Mesodermal cell (in vitro differentiated cells): ENCODE measurements around the gene SIM2.

Experiments used
- H3K27ac ChIP-seq: 2 replicates; pipeline ENCODE4 v1.7.0; 2013; ENCODE audit warnings: mild to moderate bottlenecking, low read depth, low read length, moderate library complexity; ENCODE audit not compliant: severe bottlenecking
- H3K36me3 ChIP-seq: 2 replicates; pipeline ENCODE4 v1.7.1; 2013; ENCODE audit warnings: mild to moderate bottlenecking, low read length, moderate library complexity; ENCODE audit not compliant: control insufficient read depth, insufficient read depth
- H3K4me1 ChIP-seq: one replicate; pipeline ENCODE4 v1.7.1; 2013; ENCODE audit warnings: mild to moderate bottlenecking, low read length; ENCODE audit not compliant: insufficient read depth, control insufficient read depth, poor library complexity, severe bottlenecking
- H3K4me3 ChIP-seq: 2 replicates; pipeline ENCODE4 v1.7.0; 2013; ENCODE audit warnings: low read length, control low read depth, mild to moderate bottlenecking; ENCODE audit not compliant: insufficient read depth, poor library complexity, severe bottlenecking; ENCODE audit errors: extremely low read depth
- H3K9me3 ChIP-seq: 2 replicates; pipeline ENCODE4 v1.7.1; 2013; ENCODE audit warnings: mild to moderate bottlenecking, low read length, moderate library complexity; ENCODE audit not compliant: control insufficient read depth
- WGBS, 2 experiments: methylation state at CpG; one replicate each; pipeline ENCODE4 v1.1.5; 2013; ENCODE audit warnings: missing lambda C conversion rate in 2 of 2; ENCODE audit not compliant: insufficient coverage in 2 of 2; 5-methylcytosine and 5-hydroxymethylcytosine counted together

Gene SIM2

GRCh38 chr21:36701756-36702621, 3.1 kb downstream of the SIM2 start:
- Histone ChIP-seq H3K4me1 (peaks cover 40% of the 10 kb centered on the region), H3K9me3 (no peaks in the 10 kb centered on the region), H3K36me3 (no peaks in the 10 kb centered on the region), H3K27ac (no peak overlapping the region), H3K4me3 (no peak overlapping the region)
- WGBS, 2 experiments: 1 to 3% methylated on average over 18 to 22 of the region's 26 CpGs

- H3K36me3 ChIP-seq: no peaks in the 10 kb centered on the region
Observed at GRCh38 chr21:36702622-36702968, 3.7 kb downstream of the SIM2 start.

DNA sequence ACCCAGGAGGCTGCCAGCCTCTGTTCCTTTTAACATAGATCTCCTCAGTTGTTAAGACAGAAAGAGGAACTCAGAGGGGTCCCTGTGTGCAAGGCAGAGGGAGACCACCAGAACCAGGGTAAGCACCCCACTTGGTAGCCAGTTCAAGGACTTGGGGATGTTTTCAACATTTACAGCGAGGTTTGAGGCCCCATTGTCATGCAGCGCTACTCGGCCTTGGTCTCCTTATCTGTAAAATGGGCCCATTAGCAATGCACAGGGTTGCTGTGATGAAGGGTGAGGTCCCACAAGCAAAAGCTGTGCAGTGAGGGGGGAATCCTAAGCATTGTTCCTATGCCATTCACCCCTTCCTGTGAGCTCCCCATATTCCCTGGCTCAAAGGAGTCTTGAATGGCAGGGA, 4.2 kb downstream of the SIM2 start:
- no peak overlapping the region for H3K27ac ChIP-seq
- H3K36me3 ChIP-seq: no peaks in the 10 kb centered on the region
- H3K4me3 ChIP-seq: no peak overlapping the region
- H3K9me3 ChIP-seq: no peaks in the 10 kb centered on the region
- peaks cover 40% of the 10 kb centered on the region for H3K4me1 ChIP-seq
- WGBS, 2 experiments: 25 to 60% methylated on average over 1 to 3 of the region's 3 CpGs

More at GRCh38 chr21:36702622-36702968, 3.7 kb downstream of the SIM2 start:
- Histone ChIP-seq H3K4me1 (peaks cover 40% of the 10 kb centered on the region), H3K9me3 (no peaks in the 10 kb centered on the region), H3K4me3 (no peak overlapping the region), H3K27ac (no peak overlapping the region)
- 3 to 20% methylated on average over 5 of the region's 6 CpGs for WGBS, 2 experiments

GRCh38 chr21:36703626-36704280, 4.8 kb downstream of the SIM2 start:
- Histone ChIP-seq H3K27ac (no peak overlapping the region), H3K4me3 (no peak overlapping the region), H3K9me3 (no peaks in the 10 kb centered on the region), H3K4me1 (peaks cover 40% of the 10 kb centered on the region), H3K36me3 (no peaks in the 10 kb centered on the region)
- 13 to 22% methylated on average over 7 to 8 of the region's 15 CpGs for whole genome bisulfite sequencing, 2 experiments

- H3K4me3 ChIP-seq: no peak overlapping the region
- H3K27ac ChIP-seq: no peak overlapping the region
- no peaks in the 10 kb centered on the region for H3K9me3 ChIP-seq
- peaks cover 40% of the 10 kb centered on the region for H3K4me1 ChIP-seq
- WGBS, 2 experiments: 1 to 5% methylated on average over 30 to 39 of the region's 49 CpGs
- no peaks in the 10 kb centered on the region for H3K36me3 ChIP-seq
Observed at GRCh38 chr21:36704281-36704957, 5.5 kb downstream of the SIM2 start.

GRCh38 chr21:36704958-36705678, 6.2 kb downstream of the SIM2 start:
- H3K4me1 ChIP-seq: peaks cover 37% of the 10 kb centered on the region

DNA sequence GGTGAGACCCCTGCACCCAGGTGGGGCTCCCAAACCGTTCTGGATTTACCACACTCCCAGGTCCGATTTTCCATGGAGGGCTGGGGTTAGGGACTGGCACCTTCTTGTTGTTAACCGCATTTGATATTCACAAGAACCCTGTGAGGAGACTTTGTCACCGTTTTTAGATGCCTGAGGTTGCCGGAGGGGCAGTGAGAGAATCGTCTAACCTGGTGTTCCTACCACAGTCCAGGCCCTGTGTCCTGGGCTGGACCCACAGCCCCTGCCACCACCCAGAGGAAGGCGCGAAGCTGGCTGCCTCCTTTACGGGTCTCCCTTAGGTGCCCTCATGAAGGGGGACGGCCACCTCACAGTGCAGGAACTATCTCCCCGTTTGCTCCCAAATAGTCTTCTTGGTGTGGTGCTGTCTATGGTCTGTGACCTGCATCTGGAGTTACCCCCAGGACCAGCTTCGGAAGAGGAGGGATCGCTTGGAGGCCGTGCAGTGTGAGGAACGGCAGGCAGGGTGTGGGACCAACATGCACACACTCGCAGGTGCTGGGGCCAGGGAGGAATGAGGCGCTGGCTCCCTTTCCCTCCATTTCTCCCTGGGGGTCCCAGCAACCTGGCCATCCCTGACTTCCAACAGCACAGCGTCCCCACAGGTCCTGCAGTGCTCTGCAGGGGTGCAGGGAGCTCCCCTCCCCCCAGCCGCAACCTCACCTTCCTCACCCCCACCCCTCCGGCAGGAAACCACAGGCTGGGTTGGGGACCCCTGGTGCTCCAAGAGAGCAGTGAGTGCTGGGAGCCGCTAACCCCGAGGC, 7.0 kb downstream of the SIM2 start:
- Histone ChIP-seq H3K27ac (no peak overlapping the region), H3K4me1 (peaks cover 34% of the 10 kb centered on the region), H3K4me3 (no peak overlapping the region), H3K36me3 (no peaks in the 10 kb centered on the region), H3K9me3 (no peaks in the 10 kb centered on the region)
- 7 to 11% methylated on average over 17 to 18 of the region's 22 CpGs for WGBS, 2 experiments

More at GRCh38 chr21:36704958-36705678, 6.2 kb downstream of the SIM2 start:
- no peak overlapping the region for H3K27ac ChIP-seq
- H3K36me3 ChIP-seq: no peaks in the 10 kb centered on the region
- no peak overlapping the region for H3K4me3 ChIP-seq
- WGBS, 2 experiments: 5 to 7% methylated on average over 16 to 30 of the region's 39 CpGs
- H3K9me3 ChIP-seq: no peaks in the 10 kb centered on the region

DNA sequence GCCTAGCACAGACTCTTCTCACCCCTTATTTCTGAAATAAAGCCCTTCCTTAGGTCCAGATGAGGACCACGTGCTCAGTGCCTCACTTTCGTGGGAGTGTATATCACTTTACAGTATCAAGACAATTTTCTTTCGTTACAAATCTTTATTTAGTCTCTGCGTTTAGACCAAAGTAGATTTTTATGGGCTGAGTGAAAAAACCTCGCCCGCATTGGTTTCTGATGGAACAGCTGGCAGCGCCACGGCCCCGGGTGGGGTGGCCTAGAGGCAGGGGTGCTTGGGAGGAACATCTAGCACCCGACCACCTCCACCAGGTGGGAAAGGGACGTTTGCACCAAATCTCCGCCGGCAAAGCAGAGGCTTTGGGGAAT, 7.6 kb downstream of the SIM2 start:
- WGBS, 2 experiments: 0 to 13% methylated on average over 3 to 10 of the region's 13 CpGs
- H3K36me3 ChIP-seq: no peaks in the 10 kb centered on the region

DNA sequence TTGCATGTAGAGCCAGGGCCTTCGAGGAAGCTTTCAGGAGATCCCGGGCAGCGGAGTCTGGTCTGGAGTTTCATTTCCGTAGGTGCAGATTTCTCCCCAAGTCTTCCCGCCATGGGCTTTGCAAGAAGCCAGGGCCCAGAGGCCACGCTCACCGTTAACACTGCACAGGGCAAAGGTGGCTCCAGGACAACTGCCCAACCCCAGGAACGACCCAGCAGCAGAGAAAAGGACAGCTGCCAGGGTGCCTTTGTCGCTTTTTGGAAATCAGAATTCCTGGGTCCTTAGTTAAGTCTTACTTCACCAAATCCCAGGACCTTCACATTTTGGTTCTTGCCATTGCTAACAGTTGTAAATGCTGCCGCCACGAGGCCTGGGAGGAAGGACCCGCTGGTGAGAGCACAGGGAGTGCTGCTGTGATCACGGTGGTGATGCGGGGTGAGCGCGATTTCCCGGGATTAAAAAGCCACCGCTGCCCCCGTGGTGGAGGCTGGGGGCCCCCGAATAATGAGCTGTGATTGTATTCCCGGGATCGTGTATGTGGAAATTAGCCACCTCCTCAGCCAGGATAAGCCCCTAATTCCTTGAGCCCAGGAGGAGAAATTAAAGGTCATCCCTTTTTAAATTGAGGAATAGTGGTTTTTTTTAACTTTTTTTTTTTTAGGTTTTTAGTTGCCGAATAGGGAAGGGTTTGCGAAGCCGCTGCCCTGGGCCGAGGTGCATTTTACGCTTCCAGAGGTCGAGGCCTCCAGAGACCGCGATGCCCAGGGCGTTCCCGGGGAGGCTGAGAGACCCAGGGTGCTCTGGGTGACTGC, 8.2 kb downstream of the SIM2 start:
- Histone ChIP-seq H3K36me3 (no peaks in the 10 kb centered on the region), H3K4me1 (peaks cover 23% of the 10 kb centered on the region), H3K9me3 (no peaks in the 10 kb centered on the region), H3K4me3 (no peak overlapping the region), H3K27ac (no peak overlapping the region)
- WGBS, 2 experiments: 2 to 4% methylated on average over 27 to 30 of the region's 32 CpGs

More for the DNA sequence above, 7.6 kb downstream of the SIM2 start:
- Histone ChIP-seq H3K9me3 (no peaks in the 10 kb centered on the region), H3K4me1 (peaks cover 30% of the 10 kb centered on the region), H3K4me3 (no peak overlapping the region), H3K27ac (no peak overlapping the region)
